Measurements from ENCODE around the gene SEC61G.
A peak's percentile ranks its signal among the peaks of the same experiment; 100 is the strongest.

DNA sequence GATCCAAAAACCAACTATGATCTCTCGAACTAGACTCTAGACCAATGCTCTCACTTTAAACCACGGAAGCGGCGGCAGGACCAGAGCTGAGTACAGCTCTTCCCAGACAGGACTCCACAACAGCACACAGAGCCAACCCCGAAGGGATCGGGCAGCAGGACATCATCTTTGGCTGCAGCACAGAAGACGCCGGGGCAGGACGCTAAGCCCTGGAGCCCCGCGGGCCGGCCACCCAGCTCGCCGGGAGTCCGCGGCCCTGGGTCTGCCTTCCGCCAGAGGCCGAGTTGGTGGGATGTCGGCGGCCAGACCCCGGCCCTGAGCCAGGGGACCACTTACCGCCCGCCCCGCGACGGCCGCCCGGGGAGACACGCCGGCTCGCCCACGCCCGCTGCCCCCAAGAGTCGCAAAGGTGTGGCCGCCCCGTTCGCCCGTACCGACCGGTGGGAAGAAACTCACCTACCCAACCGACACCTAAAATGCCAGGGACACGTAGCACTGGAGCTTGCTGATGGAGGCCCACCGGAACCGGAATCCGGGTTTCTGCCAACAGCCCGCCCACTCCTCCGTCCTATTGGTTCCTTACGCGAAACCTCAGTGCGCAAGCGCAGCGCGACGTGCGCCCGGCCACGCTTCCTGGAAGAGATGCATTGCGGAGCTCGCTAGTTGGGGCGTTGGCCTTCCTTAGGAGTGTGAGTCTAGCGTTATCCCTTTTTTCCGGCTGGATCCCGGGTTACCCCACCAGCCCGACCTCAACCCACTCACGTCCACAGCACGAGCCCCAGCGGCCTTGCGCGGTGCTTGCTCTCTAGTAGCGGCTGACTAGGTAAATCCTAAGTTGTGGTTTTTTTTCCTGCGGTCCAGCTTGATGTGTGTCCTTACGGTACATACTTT, at the start of gene SEC61G:
- TF ChIP-seq CTCF (IDR thresholded peaks at IDR 0.05) = peak in 1 of 6 experiments; percentile 13
- peak; percentile 71 to 86 for TF ChIP-seq POLR2A (IDR thresholded peaks at IDR 0.05)

All from adrenal gland (tissue), 5 donors.